BJ (cell line): Measurements from ENCODE around the gene ANKRD44. TPM values are rescaled to one million over a fixed set of nuclear protein-coding genes. Genes with fewer than 3 reads are reported as not detected.

ENCODE experiments used
- CTCF ChIA-PET: fragments of 350-600 bp; formaldehyde crosslinking; extraction: SDS; loops from one replicate; lab custom pipeline; 2021; ENCODE audit warnings: antibody characterized with exemption, inconsistent platforms; lab: Yijun Ruan, JAX
- POLR2A ChIA-PET: fragments of 300-600 bp; sonication (Branson Sonifier 250); formaldehyde crosslinking; extraction: SDS; loops from one replicate; lab custom pipeline; 2021; ENCODE audit warnings: antibody characterized with exemption; lab: Charles Lee
- DNase-seq: peaks from one replicate; pipeline ENCODE4 v3.0.0-alpha.2; 2011; ENCODE audit warnings: low read depth
- H3K27me3 ChIP-seq: 2 replicates; pipeline ENCODE4 v1.6.0; 2011; ENCODE audit warnings: low read length; ENCODE audit not compliant: control insufficient read depth, insufficient read depth
- H3K36me3 ChIP-seq: 2 replicates; pipeline ENCODE4 v1.5.1; 2011; ENCODE audit warnings: low read length; ENCODE audit not compliant: control insufficient read depth, insufficient read depth
- H3K4me3 ChIP-seq: 2 replicates; pipeline ENCODE4 v1.5.1; 2011; ENCODE audit warnings: low read depth, mild to moderate bottlenecking, control low read depth, low read length
- CTCF ChIP-seq: IDR thresholded peaks from 2 replicates; pipeline ENCODE4 v1.5.1; 2011; ENCODE audit warnings: low read depth, mild to moderate bottlenecking, control low read depth, inconsistent platforms, low read length, moderate library complexity; ENCODE audit not compliant: insufficient read depth
- polyA plus RNA-seq: library from polyadenylated mRNA; depleted of rRNA; stranded (reverse); fragments of >200 nt; gene quantifications from 2 replicates; pipeline ENCODE4 v1.2.3, GENCODE V29; 2011

The ANKRD44 gene
- polyA plus RNA-seq, 1 experiment: 12.4 TPM

GRCh38 chr2:197273485-197273884, 37.1 kb downstream of the ANKRD44 start:
- POLR2A ChIA-PET: no interaction called here
- Histone ChIP-seq H3K4me3 (no peak overlapping the region), H3K36me3 (no peaks in the 10 kb centered on the region), H3K27me3 (no peaks in the 10 kb centered on the region)
- TF ChIP-seq CTCF: no peak
- CTCF ChIA-PET: no interaction called here
- DNase-seq: no peak

GRCh38 chr2:197270601-197271000, 40.0 kb downstream of the ANKRD44 start:
- Histone ChIP-seq H3K4me3 (no peak overlapping the region), H3K36me3 (no peaks in the 10 kb centered on the region), H3K27me3 (no peaks in the 10 kb centered on the region)
- no peak for TF ChIP-seq CTCF
- POLR2A ChIA-PET: no interaction called here
- CTCF ChIA-PET: no interaction called here
- DNase-seq: no peak

- Histone ChIP-seq H3K27me3 (no peaks in the 10 kb centered on the region), H3K4me3 (no peak overlapping the region), H3K36me3 (no peaks in the 10 kb centered on the region)
- no peak for DNase-seq
- ChIA-PET CTCF (no interaction called here), POLR2A (no interaction called here)
- no peak for TF ChIP-seq CTCF
Measured at GRCh38 chr2:197269815-197270214, 40.8 kb downstream of the ANKRD44 start.

DNA sequence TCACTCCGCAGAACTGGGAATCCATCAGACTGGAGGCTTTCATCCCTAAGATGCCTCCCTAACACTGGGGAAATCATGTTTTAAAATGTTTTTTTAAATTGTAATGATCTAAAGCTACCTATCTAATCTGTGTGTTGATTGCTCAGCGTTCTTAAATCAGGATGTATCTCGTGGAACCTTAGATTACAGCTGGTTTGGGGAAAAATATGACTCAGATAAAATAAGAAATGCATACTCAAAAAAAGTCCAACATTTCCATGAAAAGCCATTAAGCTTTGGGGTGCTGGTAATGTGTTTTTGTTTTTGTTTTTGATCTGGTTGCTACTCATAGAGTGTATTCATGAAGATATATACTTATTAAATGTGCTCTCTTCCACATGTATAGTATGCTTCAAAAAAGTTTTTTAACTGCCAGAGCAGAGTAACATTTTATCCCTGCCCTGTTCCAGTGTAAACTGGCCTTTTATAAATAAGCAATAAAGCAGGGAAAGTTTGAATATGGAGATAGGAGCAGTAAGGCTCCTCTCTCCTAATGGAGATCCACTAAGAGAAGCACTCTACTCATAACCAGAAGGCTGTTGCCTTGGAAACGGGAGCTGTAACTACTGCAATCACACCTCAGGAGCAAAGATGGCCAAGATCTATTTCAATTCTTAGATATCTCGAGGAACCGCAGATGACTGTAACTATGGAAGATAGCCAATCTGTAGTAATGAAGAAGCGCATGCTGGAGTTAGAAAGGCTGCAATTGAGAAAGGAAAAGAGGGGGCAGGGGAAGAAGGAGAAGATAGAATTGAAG, 41.6 kb downstream of the ANKRD44 start:
- no peaks in the 10 kb centered on the region for H3K27me3 ChIP-seq
- POLR2A ChIA-PET: no interaction called here
- no peaks in the 10 kb centered on the region for H3K36me3 ChIP-seq
- CTCF ChIA-PET: no interaction called here
- H3K4me3 ChIP-seq: no peak overlapping the region
- DNase-seq: no peak
- TF ChIP-seq CTCF: no peak

- DNase-seq: no peak
- Histone ChIP-seq H3K27me3 (no peaks in the 10 kb centered on the region), H3K36me3 (no peaks in the 10 kb centered on the region), H3K4me3 (no peak overlapping the region)
- POLR2A ChIA-PET: no interaction called here
- CTCF ChIA-PET: no interaction called here
- TF ChIP-seq CTCF: no peak
Measured at GRCh38 chr2:197266477-197266876, 44.1 kb downstream of the ANKRD44 start.
